Measurements from ENCODE around the gene RAB40A.
"Not testable (repeated sequence)": the region's sequence is repeated elsewhere in the genome, so short reads cannot be mapped to it uniquely, and the experiment has no call there.

DNA sequence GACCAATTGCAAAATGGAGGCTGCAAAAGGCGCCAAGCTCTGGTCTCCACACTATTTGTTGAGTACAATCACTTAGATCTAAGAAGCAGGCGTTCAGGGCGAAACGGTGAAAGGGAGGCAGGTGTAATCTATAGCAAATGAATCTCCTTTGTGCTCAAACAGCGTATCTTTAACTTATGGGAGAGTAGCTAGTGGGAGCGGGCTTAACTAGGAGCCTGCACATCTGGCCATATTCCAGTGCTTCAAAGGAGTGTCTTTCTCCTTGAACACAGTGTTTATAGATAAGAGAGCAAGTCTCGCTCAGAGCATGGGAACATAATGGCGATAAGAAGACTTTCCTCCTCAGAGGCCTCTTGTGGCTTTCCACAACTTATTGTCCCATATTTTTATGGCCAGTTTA lies 49.3 kb downstream of the RAB40A start:
- TF ChIP-seq CTCF (IDR thresholded peaks at IDR 0.05; ENCODE audit: insufficient read depth, low read length); POLR2AphosphoS5 (IDR thresholded peaks at IDR 0.05; ENCODE audit: low read depth); SPI1 (IDR thresholded peaks at IDR 0.05; ENCODE audit: borderline replicate concordance, low read depth); GABPA (IDR thresholded peaks at IDR 0.05; ENCODE audit: low read depth): not testable (repeated sequence)
- TF ChIP-seq, protein P1, sequence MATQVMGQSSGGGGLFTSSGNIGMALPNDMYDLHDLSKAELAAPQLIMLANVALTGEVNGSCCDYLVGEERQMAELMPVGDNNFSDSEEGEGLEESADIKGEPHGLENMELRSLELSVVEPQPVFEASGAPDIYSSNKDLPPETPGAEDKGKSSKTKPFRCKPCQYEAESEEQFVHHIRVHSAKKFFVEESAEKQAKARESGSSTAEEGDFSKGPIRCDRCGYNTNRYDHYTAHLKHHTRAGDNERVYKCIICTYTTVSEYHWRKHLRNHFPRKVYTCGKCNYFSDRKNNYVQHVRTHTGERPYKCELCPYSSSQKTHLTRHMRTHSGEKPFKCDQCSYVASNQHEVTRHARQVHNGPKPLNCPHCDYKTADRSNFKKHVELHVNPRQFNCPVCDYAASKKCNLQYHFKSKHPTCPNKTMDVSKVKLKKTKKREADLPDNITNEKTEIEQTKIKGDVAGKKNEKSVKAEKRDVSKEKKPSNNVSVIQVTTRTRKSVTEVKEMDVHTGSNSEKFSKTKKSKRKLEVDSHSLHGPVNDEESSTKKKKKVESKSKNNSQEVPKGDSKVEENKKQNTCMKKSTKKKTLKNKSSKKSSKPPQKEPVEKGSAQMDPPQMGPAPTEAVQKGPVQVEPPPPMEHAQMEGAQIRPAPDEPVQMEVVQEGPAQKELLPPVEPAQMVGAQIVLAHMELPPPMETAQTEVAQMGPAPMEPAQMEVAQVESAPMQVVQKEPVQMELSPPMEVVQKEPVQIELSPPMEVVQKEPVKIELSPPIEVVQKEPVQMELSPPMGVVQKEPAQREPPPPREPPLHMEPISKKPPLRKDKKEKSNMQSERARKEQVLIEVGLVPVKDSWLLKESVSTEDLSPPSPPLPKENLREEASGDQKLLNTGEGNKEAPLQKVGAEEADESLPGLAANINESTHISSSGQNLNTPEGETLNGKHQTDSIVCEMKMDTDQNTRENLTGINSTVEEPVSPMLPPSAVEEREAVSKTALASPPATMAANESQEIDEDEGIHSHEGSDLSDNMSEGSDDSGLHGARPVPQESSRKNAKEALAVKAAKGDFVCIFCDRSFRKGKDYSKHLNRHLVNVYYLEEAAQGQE (IDR thresholded peaks at IDR 0.05; ENCODE audit: insufficient replicate concordance, low read depth) = not testable (repeated sequence)
